DOHH2 (cell line): Measurements from ENCODE around the gene GATA6.

Source experiments
- H3F3A ChIP-seq: fragments of 200-600 bp; sonication (generic), shearing (Covaris generic); 2 replicates; pipeline ENCODE4 v1.6.0; 2016; ENCODE audit warnings: antibody characterized with exemption, mild to moderate bottlenecking; ENCODE audit not compliant: control insufficient read depth, insufficient read depth
- H3K27ac ChIP-seq: fragments of 200-600 bp; sonication (generic); 2 replicates; pipeline ENCODE4 v1.5.1; 2014; ENCODE audit warnings: low read depth, mild to moderate bottlenecking, low read length, moderate library complexity
- H3K27me3 ChIP-seq: fragments of 200-600 bp; sonication (generic); 2 replicates; pipeline ENCODE4 v1.6.1; 2014; ENCODE audit warnings: mild to moderate bottlenecking, low read length, mixed read lengths; ENCODE audit not compliant: control insufficient read depth
- H3K36me3 ChIP-seq: fragments of 200-600 bp; sonication (generic); 2 replicates; pipeline ENCODE4 v1.6.1; 2014; ENCODE audit warnings: mild to moderate bottlenecking, low read length, moderate library complexity, mixed read lengths; ENCODE audit not compliant: control insufficient read depth
- H3K4me1 ChIP-seq: fragments of 200-600 bp; sonication (generic); 2 replicates; pipeline ENCODE4 v1.6.1; 2014; ENCODE audit warnings: mild to moderate bottlenecking, low read length, mixed read lengths; ENCODE audit not compliant: control insufficient read depth
- H3K4me2 ChIP-seq: fragments of 200-600 bp; sonication (generic); 2 replicates; pipeline ENCODE4 v1.6.0; 2014; ENCODE audit warnings: mild to moderate bottlenecking, low read length, moderate library complexity
- H3K4me3 ChIP-seq: fragments of 200-600 bp; sonication (generic); 2 replicates; pipeline ENCODE4 v1.5.1; 2014; ENCODE audit warnings: mild to moderate bottlenecking, low read length, mixed read lengths
- H3K79me2 ChIP-seq: fragments of 200-600 bp; sonication (generic); 2 replicates; pipeline ENCODE4 v1.6.1; 2014; ENCODE audit warnings: mild to moderate bottlenecking, low read length, mixed read lengths; ENCODE audit not compliant: control insufficient read depth
- H3K9me2 ChIP-seq: fragments of 200-600 bp; sonication (generic); replicated peaks from 2 replicates; pipeline ENCODE4 v1.6.1; 2014; ENCODE audit warnings: mild to moderate bottlenecking, low read length, mixed read lengths; ENCODE audit not compliant: control insufficient read depth
- H3K9me3 ChIP-seq: fragments of 200-600 bp; sonication (generic); 2 replicates; pipeline ENCODE4 v1.6.1; 2014; ENCODE audit warnings: antibody characterized with exemption, low read length, mixed read lengths; ENCODE audit not compliant: control insufficient read depth, insufficient read depth
- H4K20me1 ChIP-seq: fragments of 200-600 bp; sonication (generic); 2 replicates; pipeline ENCODE4 v1.6.0; 2014; ENCODE audit warnings: low read depth, mild to moderate bottlenecking, antibody characterized with exemption, low read length, moderate library complexity; ENCODE audit not compliant: control insufficient read depth, insufficient read depth
- EZH2phosphoT487 ChIP-seq: fragments of 200-600 bp; sonication (generic); IDR thresholded peaks from 2 replicates; pipeline ENCODE4 v1.6.1; 2017; ENCODE audit warnings: borderline replicate concordance, mild to moderate bottlenecking, antibody characterized with exemption, low read length, moderate library complexity, mixed read lengths
- TF ChIP-seq, protein P1 (sequence below): fragments of 200-600 bp; sonication (generic); IDR thresholded peaks from one replicate; pipeline ENCODE4 v1.5.1; 2014; ENCODE audit warnings: antibody characterized with exemption, mild to moderate bottlenecking, low read depth, low read length; ENCODE audit not compliant: poor library complexity, severe bottlenecking

The GATA6 gene

DNA sequence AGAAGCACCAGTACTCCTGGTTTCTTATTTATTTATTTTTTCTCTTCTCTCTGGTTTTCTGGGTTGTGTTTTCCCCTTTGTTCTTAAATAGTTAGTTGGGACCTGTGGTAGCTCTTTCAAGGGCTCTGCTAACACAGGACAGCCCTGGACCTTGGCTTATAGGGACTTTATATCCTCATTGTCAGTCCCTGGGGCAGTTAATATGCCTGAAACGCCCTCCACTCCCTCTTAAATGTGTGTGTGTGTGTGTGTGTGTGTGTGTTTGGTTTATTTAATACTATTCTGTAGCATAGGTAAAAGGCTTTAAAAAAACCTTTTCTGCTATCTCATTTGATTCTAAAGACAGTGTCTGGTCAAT is 54.6 kb downstream of the GATA6 start:
- Histone ChIP-seq H3K36me3 (no peaks in the 10 kb centered on the region), H3F3A (no peaks in the 10 kb centered on the region), H3K4me2 (no peak overlapping the region), H3K9me3 (no peaks in the 10 kb centered on the region), H3K27ac (no peak overlapping the region), H3K79me2 (no peaks in the 10 kb centered on the region), H4K20me1 (no peaks in the 10 kb centered on the region), H3K9me2 (no peaks in the 10 kb centered on the region), H3K4me3 (no peak overlapping the region), H3K4me1 (no peaks in the 10 kb centered on the region), H3K27me3 (no peaks in the 10 kb centered on the region)
- TF ChIP-seq, protein P1, sequence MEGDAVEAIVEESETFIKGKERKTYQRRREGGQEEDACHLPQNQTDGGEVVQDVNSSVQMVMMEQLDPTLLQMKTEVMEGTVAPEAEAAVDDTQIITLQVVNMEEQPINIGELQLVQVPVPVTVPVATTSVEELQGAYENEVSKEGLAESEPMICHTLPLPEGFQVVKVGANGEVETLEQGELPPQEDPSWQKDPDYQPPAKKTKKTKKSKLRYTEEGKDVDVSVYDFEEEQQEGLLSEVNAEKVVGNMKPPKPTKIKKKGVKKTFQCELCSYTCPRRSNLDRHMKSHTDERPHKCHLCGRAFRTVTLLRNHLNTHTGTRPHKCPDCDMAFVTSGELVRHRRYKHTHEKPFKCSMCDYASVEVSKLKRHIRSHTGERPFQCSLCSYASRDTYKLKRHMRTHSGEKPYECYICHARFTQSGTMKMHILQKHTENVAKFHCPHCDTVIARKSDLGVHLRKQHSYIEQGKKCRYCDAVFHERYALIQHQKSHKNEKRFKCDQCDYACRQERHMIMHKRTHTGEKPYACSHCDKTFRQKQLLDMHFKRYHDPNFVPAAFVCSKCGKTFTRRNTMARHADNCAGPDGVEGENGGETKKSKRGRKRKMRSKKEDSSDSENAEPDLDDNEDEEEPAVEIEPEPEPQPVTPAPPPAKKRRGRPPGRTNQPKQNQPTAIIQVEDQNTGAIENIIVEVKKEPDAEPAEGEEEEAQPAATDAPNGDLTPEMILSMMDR, result no peak
- TF ChIP-seq EZH2phosphoT487, result no peak

DNA sequence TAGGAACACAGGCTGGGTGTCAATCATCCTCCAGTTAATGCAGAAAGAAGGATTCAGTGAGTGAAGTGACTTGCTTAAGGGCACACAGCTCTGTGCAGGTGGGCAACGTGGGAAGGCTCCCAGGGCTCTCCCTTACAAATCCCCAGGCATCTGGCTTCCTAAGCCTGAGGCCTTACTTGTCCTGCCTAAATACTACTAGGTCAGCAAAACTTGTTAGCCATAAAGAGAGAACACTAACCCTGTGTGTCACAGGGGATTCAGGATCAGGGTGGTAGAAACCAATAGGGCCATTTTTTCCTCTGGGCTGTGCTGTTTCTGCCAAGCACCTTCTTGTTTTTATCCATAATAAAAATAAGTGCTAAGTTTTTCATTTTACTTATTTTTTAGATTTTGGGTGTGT is 55.0 kb downstream of the GATA6 start:
- H3K79me2 ChIP-seq, result no peaks in the 10 kb centered on the region
- no peaks in the 10 kb centered on the region for H3K9me2 ChIP-seq
- TF ChIP-seq, protein P1, result no peak
- no peak for TF ChIP-seq EZH2phosphoT487
- no peak overlapping the region for H3K4me3 ChIP-seq
- no peaks in the 10 kb centered on the region for H3K4me1 ChIP-seq
- H3K27ac ChIP-seq, result no peak overlapping the region
- no peaks in the 10 kb centered on the region for H3F3A ChIP-seq
- no peaks in the 10 kb centered on the region for H3K27me3 ChIP-seq
- no peaks in the 10 kb centered on the region for H3K9me3 ChIP-seq
- H4K20me1 ChIP-seq, result no peaks in the 10 kb centered on the region
- no peaks in the 10 kb centered on the region for H3K36me3 ChIP-seq
- H3K4me2 ChIP-seq, result no peak overlapping the region

DNA sequence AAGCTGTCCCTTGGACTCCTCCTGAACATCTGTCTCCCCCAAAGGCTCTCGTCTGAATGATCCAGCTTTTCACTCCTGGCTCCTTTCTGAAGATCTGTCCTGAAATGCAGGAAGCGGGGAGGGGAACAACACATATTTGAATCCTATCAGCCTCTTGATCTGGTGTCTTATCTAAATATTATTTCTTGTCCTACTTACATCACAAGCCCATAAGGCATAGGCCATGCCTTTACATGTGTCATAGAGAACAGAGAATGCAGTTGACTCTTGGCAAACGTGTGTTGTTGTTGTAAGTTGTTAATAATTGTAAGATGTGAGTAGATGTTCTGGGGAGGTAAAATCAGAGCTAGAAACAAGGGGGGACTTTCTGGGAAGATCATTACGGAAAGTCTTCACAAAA is 57.4 kb downstream of the GATA6 start:
- Histone ChIP-seq H4K20me1 (no peaks in the 10 kb centered on the region), H3K27ac (no peak overlapping the region), H3K79me2 (no peaks in the 10 kb centered on the region), H3K9me3 (no peaks in the 10 kb centered on the region), H3K4me3 (no peak overlapping the region), H3K4me2 (no peak overlapping the region), H3F3A (no peaks in the 10 kb centered on the region), H3K9me2 (no peaks in the 10 kb centered on the region), H3K4me1 (no peaks in the 10 kb centered on the region), H3K27me3 (no peaks in the 10 kb centered on the region), H3K36me3 (no peaks in the 10 kb centered on the region)
- TF ChIP-seq, protein P1, result no peak
- TF ChIP-seq EZH2phosphoT487, result no peak

DNA sequence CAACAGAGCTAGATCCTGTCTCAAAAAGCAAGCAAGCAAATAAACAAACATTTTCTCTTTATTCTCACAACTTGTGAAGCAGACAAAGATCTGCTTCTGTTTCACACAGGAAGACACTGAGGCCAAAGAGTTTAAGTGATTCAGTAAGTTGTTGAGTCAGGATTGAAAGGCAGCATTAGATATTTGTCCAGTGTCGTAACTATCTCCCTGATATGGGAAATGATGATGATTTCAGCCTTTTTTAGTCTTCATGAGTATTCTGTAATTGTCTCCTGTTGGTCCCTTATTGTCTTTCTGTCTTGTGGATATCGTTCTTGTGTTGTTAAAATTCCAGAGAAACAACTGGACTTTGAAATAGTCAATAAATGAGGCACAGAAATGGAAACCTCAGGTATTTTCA is 59.6 kb downstream of the GATA6 start:
- H3K9me3 ChIP-seq, result no peaks in the 10 kb centered on the region
- no peaks in the 10 kb centered on the region for H3K27me3 ChIP-seq
- H3K27ac ChIP-seq, result no peak overlapping the region
- no peak overlapping the region for H3K4me3 ChIP-seq
- no peaks in the 10 kb centered on the region for H3F3A ChIP-seq
- no peaks in the 10 kb centered on the region for H3K9me2 ChIP-seq
- H3K79me2 ChIP-seq, result no peaks in the 10 kb centered on the region
- TF ChIP-seq EZH2phosphoT487, result no peak
- TF ChIP-seq, protein P1, result no peak
- no peaks in the 10 kb centered on the region for H4K20me1 ChIP-seq
- no peak overlapping the region for H3K4me2 ChIP-seq
- H3K36me3 ChIP-seq, result no peaks in the 10 kb centered on the region
- no peaks in the 10 kb centered on the region for H3K4me1 ChIP-seq
